ENCODE data around the gene DENND6B.

GRCh38 chr22:50302041-50302541, 24.7 kb downstream of the DENND6B start:
- no peak for TF ChIP-seq FOXK2 (IDR thresholded peaks at IDR 0.05)
- TF ChIP-seq FOXM1 (IDR thresholded peaks at IDR 0.05; ENCODE audit: borderline replicate concordance): no peak
- no peak for TF ChIP-seq PKNOX1 (IDR thresholded peaks at IDR 0.05)
- TF ChIP-seq SP1 (IDR thresholded peaks at IDR 0.05): no peak
- no peak for TF ChIP-seq NFRKB (IDR thresholded peaks at IDR 0.05)
